Measurements from ENCODE around the gene SKIDA1.
A peak's percentile ranks its signal among the peaks of the same experiment; 100 is the strongest.

Gene SKIDA1

DNA sequence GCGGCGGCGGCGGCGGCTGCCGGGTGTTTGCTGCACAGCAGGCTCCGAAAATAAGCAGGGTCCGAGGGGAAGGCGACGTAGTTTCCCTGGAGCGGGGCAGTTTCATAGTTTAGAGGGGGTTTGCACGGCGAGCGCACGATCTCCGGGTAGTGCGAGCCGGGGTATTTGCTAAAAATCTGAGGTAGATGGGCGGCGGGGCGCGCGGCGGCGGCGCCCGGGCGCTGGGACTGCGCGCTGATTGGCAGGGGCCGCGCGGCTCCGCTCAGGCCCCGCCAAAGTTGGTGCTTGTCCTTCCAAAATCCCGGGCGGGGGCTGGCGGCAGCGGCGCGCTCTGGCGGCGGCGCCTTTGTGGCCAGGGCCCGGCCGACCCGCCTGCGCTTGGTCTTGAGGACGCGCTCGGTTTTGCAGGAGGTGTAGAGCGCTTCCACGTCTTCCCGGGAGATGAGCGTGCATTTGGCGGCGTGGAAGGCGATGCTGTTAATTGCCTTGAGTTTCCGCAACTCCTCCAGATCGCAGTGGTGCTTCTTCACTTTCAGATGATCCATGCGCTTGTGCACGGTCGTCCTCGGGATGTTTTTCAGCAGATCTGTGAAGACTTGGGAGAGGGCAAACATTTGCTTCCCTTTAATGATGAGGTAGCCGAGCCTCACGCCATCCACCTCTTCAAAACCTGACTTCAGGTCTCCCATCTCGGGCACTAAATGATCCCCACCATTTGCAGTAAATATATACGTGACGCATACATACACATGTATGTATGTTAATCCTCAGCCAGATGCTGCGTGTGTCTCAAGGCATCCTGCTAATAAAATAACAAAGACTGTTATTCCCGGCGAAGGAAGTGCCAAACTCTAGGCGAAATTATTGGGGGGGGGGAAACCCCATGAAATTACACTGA lies 8.1 kb downstream of the SKIDA1 start:
- no peak for DNase-seq (ENCODE audit: low read depth in 2 of 2)

DNA sequence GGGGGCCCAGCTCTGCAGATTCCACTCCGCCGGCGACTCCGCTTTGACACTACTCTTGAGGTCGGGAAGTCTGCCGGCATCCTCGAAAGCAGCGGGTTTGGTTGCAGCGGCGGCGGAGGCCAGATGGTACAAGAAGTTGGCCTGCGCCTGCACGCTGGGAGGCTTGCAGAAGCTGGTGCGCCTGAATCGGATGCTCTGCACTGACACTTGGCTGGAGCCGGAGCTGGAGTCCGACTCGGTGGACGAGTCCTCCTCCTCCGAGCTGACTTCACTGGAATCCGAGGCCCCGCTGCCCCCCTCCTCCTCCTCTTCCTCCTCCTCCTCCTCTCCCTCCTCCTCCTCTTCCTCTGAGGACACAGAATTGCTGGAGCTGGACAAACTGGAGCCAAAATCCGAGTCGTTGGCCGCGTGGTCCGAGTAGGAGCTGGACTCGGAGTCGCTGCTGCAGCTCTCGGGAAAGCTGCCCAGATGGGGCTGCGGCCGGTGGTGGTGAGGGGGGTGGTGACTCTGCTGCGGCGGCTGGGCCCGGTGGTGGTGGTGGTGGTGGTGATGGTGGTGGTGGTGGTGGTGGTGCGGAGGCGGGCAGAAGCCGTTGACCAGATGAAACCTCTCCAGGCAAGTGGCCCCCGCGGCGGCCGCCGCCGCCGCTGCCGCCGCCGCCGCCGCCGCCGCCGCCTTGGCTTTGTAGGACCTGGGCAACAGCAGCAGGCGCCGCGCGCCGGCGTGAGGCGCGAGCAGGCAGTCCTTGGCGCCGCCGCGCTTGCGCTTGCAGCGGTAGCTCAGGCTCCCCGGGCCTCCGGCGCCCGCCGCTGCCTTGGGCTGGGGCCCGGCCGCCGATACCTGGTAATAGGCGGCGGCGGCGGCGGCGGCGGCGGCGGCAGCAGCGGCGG lies 9.0 kb downstream of the SKIDA1 start:
- DNase-seq (ENCODE audit: low read depth in 2 of 2) = peak in 1 of 2 donors; percentile 21

- DNase-seq (ENCODE audit: low read depth in 2 of 2) = no peak
These were observed 9.9 kb downstream of the SKIDA1 start for GRCh38 chr10:21515361-21516241.

DNA sequence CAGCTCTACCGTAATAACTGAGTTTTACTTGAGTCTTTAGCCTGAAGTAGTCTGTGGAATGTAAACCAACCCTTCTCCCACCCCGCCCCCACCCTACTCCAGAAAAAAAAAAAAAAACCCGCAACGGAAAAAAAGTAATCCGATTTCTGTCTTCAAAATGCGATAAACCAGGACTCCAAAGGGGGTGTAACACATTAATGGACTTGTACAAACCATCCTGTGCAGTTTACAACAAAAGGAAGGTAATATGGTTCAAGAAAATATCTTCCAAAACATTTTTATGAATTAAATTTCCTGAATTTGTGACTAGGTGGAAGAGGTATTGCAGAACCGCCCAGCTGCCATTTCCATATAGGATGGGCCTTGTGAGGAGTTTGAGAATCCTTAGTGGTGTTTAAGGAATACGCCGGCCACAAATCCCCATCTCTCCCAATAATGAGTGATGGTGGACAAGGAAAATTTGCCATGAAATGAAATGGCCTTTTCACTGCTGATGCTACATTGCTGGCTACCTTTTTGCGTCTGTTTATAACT lies 10.6 kb downstream of the SKIDA1 start:
- DNase-seq (ENCODE audit: low read depth in 2 of 2) = no peak

DNA sequence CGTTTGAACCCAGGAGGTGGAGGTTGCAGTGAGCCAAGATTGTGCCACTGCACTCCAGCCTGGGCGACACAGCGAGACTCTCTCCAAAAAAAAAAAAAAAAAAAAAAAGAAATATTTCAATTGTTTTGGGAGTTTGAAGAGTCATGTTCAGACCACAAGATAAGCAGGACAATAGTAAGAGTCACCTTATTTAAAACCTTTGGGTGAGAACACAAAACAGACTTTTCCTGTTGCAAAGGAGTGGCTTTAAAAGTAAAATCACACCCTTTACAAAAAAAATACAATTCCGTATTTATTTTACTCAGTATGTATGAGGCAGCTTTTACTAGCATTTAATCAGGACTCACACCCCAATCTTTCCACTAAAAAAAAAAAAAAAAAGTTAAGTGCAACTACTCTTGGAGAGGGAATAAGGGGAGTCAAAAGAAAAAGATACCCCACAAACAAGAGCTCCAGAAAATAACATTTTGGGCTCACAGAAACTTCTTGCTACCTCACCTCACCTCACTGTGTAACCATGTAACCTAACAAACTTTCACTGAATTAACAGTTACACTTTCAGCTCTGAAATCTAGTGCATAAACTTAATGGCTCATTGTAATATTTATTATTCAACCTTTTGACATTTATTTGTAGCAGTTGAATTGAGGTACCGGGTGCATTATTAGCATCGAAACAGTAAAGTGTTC lies 11.2 kb downstream of the SKIDA1 start:
- DNase-seq (ENCODE audit: low read depth in 2 of 2) = no peak

- DNase-seq (ENCODE audit: low read depth in 2 of 2) = no peak
These were observed 12.1 kb downstream of the SKIDA1 start for GRCh38 chr10:21513405-21513788.

- no peak for DNase-seq (ENCODE audit: low read depth in 2 of 2)
These were observed 12.7 kb downstream of the SKIDA1 start for GRCh38 chr10:21512573-21513404.

- DNase-seq (ENCODE audit: low read depth in 2 of 2) = no peak
These were observed 13.4 kb downstream of the SKIDA1 start for GRCh38 chr10:21511946-21512572.

- DNase-seq (ENCODE audit: low read depth in 2 of 2) = no peak
These were observed 14.3 kb downstream of the SKIDA1 start for GRCh38 chr10:21511095-21511570.

DNA sequence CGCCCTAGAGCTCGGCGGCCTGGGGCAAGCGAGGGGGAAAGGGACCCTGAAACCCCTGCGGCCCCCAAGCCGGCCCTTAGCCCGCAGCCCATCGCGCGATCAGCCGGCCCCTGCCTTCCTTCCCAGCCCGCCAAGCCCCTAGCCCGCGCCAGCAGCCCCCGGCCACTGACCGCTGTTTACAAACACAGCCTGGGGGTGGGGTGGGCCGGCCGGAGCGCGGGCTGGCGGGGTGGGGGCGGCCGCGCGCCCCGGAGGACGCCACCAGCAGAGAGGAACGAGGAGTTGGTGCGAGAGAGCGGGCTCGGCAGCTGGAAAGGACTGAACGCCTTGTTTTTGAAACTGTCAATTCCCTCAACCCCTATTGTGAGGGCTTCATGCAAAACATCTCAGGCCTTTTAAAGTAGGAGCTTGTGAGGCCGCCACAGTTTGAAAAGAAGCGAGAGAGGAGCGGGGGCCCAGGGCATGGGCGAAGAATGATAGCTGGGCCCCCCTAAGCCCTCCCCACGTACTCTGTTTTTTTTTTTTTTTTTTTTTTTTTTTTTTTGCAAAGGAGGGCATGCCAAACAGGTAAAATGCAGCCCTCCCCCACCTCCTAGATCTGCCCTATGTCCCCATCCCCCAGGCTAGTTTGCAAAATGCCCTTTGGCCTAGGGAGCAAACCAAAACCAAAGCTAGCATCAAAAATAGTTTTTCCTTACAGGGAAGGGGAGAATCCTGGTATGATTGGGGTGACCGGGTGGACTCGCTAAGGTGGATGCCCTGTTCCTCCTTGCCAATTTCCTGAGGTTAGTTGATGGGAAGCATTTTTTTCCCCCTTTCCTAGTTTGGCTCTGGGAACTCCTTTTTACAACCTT lies 15.0 kb downstream of the SKIDA1 start:
- no peak for DNase-seq (ENCODE audit: low read depth in 2 of 2)

DNA sequence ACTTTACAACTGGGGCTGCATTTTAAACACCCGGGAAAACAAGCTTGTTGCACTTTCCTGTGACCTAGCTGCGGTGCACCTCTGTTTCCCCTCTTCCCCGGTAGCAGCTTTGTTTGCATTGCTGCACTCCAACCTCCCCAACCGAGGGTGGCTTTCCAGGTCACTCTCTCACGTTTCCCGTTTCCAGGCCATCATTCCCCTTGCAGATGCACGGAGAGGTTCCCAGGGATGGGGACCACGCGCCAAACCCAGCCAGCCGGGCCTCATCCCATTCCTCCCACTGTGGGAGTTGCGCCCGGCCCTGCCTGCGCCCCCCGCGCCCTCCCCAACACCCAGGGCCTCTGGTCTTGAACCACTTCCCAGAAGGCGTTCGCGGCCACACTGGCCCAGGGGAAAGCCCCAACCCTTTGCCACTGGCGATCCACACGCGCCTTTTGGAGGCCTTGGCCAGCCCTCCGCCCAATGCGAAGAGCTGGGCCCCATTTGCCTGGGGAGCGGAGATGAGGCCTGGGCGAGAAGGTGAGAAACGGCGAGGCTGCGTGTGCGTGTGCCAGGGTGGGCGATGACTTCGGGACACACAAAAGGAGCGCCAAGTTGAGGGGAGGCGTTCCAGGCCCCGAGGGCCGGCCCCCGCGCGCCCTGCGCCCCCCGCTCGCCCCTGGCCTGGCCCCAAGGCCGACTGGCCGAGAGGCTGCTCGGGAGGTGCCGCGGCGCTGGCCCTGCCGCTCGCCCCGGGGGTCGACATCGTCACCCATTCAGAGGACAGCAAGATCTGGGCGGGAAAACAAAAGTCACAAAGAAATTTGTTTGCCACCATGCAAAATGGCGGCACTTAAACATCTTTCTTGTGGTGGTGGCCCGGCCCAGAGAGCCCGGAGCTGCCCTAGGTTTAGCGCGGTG lies 15.9 kb downstream of the SKIDA1 start:
- no peak for DNase-seq (ENCODE audit: low read depth in 2 of 2)

- DNase-seq (ENCODE audit: low read depth in 2 of 2) = no peak
These were observed 16.7 kb downstream of the SKIDA1 start for GRCh38 chr10:21508706-21509331.

- DNase-seq (ENCODE audit: low read depth in 2 of 2) = no peak
These were observed 18.3 kb downstream of the SKIDA1 start for GRCh38 chr10:21507150-21507549.

GRCh38 chr10:21506351-21506750 lies 19.1 kb downstream of the SKIDA1 start:
- no peak for DNase-seq (ENCODE audit: low read depth in 2 of 2)

DNA sequence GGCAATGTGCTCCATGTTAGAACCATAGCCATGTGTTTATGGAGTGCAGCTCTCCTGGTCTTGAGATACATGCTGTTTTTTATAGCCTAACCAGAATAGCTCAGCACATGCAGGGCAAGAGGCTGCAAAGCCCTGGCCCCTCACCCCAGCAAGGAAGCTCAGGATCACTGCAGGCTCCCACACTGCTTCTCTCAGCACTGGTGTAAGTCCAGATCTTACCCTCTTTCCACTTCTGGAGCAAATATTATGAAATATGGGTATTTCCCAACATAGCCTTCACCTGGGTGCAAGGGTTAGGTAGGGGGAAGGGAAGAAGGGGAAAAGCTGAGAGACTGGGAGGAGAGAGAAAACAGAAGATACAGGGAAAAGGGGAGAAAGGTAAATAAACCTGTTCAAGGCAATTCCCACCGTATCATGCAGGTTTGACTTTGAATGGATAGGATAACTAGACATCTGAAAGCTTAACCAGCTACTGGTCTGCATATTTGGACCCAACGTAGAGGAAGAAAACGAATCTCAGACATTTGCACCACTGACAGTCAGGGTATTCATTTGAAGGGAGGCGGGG lies 19.7 kb downstream of the SKIDA1 start:
- no peak for DNase-seq (ENCODE audit: low read depth in 2 of 2)

GRCh38 chr10:21503542-21503941 lies 21.9 kb downstream of the SKIDA1 start:
- no peak for DNase-seq (ENCODE audit: low read depth in 2 of 2)

DNA sequence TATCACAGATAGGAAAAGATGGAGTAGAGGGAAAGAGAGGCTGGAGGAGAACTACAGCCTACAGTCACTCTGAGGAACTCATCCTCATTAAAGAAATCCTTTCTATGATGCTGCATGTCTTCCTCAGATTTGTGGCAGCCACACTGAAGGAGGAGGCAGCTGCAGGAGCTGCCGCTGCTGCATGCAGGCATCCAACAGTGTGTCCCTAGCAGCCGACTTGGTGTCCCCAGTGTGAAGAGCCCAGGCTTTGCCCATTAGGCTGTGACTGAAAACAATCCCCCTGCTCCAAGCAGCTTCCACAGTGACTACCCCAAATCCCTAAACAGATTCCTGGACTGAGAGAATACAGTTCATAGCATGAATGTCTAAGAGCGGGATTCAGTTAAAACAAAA lies 23.1 kb downstream of the SKIDA1 start:
- DNase-seq (ENCODE audit: low read depth in 2 of 2) = no peak
